NB4 (cell line): ENCODE data around the gene RCAN3.
"Not testable (repeated sequence)": the region's sequence is repeated elsewhere in the genome, so short reads cannot be mapped to it uniquely, and the experiment has no call there.

Experiments used
- DNase-seq: peaks from one replicate; pipeline ENCODE4 v3.0.0; 2010; ENCODE audit warnings: low read depth
- H3K4me3 ChIP-seq: one replicate; pipeline ENCODE4 v1.5.1; 2011; ENCODE audit warnings: mild to moderate bottlenecking, low read depth, low read length, moderate library complexity
- MYC ChIP-seq: IDR thresholded peaks from 2 replicates; pipeline ENCODE4 v1.6.1; 2011; ENCODE audit warnings: low read depth, low read length
- POLR2A ChIP-seq: IDR thresholded peaks from 2 replicates; pipeline ENCODE4 v1.6.1; 2011; ENCODE audit warnings: mild to moderate bottlenecking; ENCODE audit not compliant: insufficient read length; ENCODE audit errors: extremely low read depth
- TF ChIP-seq, protein P1 (sequence below): IDR thresholded peaks from 2 replicates; pipeline ENCODE4 v1.6.1; 2011; ENCODE audit warnings: low read depth, low read length
- TF ChIP-seq, protein P2 (sequence below): IDR thresholded peaks from one replicate; pipeline ENCODE4 v1.5.1; 2012; ENCODE audit warnings: low read depth, low read length

The RCAN3 gene

DNA sequence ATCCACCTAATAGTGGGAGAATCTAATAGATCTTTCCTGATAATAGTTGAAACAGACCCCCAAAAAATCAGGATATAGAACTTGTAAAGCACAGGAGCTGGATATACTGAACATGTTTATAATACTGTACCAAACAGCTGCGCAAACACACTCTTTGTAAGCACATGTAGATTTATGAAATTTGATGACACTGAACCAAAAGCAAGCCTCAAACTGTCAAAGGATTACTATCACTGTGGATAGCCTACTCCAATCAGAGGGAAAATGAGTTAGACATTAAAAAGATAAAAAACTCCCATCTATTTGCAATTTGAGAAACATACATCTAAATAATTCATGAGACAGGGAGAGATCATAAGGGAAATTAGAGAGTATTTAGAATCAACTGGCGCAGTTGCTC, 26.1 kb downstream of the RCAN3 start:
- TF ChIP-seq, protein P1, sequence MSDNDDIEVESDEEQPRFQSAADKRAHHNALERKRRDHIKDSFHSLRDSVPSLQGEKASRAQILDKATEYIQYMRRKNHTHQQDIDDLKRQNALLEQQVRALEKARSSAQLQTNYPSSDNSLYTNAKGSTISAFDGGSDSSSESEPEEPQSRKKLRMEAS, result no peak
- TF ChIP-seq, protein P2, sequence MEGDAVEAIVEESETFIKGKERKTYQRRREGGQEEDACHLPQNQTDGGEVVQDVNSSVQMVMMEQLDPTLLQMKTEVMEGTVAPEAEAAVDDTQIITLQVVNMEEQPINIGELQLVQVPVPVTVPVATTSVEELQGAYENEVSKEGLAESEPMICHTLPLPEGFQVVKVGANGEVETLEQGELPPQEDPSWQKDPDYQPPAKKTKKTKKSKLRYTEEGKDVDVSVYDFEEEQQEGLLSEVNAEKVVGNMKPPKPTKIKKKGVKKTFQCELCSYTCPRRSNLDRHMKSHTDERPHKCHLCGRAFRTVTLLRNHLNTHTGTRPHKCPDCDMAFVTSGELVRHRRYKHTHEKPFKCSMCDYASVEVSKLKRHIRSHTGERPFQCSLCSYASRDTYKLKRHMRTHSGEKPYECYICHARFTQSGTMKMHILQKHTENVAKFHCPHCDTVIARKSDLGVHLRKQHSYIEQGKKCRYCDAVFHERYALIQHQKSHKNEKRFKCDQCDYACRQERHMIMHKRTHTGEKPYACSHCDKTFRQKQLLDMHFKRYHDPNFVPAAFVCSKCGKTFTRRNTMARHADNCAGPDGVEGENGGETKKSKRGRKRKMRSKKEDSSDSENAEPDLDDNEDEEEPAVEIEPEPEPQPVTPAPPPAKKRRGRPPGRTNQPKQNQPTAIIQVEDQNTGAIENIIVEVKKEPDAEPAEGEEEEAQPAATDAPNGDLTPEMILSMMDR, result no peak
- TF ChIP-seq POLR2A (no peak), MYC (no peak)
- DNase-seq, result no peak
- H3K4me3 ChIP-seq, result no peak overlapping the region

DNA sequence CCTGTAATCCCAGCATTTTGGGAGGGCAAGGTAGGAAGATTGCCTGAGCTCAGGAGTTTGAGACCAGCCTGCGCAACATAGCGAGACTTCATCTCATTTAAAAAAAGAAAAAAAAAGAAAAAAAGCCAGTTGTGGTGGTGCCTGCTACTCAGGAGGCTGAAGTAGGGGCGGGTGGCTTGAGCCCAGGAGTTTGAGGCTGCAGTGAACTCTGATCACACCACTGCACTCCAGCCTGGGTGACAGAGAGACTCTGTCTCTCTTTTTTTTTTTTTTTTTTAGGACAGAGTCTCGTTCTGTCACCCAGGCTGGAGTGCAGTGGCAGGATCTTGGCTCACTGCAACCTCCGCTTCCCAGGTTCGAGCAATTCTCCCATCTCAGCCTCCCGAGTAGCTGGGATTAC, 26.7 kb downstream of the RCAN3 start:
- DNase-seq, H3K4me3 ChIP-seq: not testable (repeated sequence)

DNA sequence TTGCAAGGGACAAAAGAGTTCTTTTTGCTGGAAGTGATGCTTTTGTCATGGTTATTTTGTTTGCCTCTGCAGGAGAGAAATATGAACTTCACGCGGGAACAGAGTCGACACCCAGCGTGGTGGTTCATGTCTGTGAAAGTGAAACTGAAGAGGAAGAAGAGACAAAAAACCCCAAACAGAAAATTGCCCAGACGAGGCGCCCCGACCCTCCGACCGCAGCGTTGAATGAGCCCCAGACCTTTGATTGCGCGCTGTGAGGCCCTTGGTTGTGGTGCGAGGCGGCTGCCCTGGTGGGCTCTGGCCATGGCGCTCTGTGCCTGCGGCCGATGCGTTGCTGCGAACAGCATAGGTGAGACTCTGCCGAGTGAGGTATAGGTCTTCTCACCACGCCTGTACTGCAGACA, 32.4 kb downstream of the RCAN3 start:
- peak overlapping the region; percentile 38 for H3K4me3 ChIP-seq
- DNase-seq, result peak; percentile 51
- TF ChIP-seq, protein P1, result no peak
- no peak for TF ChIP-seq POLR2A

DNA sequence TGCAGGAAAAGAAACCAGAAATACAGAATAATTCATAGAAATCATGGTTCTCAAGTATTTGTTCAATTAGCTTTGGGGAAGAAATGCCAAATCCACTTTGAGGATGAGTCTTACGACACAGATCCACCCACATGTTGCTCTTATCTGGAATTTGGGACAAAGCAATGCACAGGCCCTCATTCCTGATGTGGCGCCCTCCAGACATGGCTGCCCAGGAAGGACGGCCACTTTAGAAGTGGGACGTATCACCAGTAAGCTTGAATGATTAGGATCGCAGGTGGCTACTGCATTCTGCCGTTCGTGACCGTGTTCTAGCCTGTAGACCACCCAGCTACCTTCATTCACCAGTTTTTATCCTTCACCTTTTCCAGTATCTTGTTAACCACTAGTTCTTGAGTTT, 33.1 kb downstream of the RCAN3 start:
- no peak for DNase-seq
- no peak overlapping the region for H3K4me3 ChIP-seq
- no peak for TF ChIP-seq MYC
- TF ChIP-seq, protein P1, result no peak
- TF ChIP-seq, protein P2, result no peak
- no peak for TF ChIP-seq POLR2A

DNA sequence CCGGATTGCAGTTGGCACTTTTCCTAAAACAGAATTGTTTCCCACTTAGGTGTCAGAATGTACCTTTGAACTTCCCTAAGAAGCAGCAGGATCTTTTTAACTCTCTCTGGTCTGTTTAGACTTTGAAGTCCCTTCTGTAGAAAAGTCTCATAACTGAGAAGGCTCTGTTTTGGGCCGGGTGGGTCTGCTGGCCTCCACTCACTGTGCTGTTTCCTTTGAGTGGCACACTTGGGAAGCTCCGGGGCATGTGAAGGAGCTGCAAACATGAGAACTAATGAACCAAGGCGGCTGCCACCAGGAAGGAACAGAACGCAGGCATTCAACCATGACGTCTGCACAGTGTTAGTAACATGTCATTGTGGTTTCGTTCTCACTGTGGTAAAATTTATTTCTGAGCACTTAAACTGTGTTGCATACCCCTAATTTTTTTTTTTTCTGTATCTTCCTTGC, 33.8 kb downstream of the RCAN3 start:
- H3K4me3 ChIP-seq, result no peak overlapping the region

DNA sequence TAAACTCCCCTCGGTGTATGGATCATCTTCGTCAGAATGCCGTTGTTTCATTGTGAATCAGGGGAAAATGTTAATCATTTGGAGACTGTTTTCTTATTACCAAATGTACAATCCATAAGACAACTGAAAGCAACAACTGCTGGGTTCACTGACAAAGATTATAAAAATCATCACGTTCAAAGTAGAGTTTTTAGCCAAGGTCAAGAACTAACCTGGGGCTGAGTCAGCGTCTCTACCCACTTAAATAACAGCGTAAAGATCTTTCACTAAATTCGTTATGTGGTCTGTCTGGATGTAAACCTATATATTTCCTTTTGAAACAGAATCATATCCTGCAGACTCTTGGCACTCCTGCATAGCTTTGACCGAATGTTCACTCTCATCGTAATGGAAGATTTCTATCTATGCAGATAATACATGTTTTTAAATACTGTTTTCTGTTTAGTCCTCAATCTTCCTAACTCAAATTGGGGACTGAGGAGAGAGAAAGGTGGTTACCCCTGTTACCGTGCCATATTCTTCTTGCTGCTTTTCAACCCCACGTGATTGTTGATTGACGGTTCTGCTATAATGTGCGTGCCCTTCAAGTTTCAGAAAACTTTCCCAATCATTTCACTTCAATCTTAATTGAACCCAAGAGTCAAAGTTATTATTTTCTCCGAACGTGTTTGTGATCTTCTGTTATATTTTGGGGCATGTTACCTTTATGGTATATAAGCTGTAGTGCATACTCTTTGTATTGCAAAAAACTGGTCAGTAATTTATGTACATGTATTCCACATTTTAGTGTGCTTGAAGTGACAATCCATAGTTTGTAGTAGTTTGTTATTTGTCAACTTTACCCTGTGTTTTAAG, 37.6 kb downstream of the RCAN3 start:
- DNase-seq, result no peak
- H3K4me3 ChIP-seq, result no peak overlapping the region
- TF ChIP-seq MYC, result no peak
- TF ChIP-seq, protein P1, result no peak
- TF ChIP-seq POLR2A, result no peak
- TF ChIP-seq, protein P2, result no peak

More for the DNA sequence above, 33.8 kb downstream of the RCAN3 start:
- no peak for TF ChIP-seq MYC
- DNase-seq, result peak; percentile 29

DNA sequence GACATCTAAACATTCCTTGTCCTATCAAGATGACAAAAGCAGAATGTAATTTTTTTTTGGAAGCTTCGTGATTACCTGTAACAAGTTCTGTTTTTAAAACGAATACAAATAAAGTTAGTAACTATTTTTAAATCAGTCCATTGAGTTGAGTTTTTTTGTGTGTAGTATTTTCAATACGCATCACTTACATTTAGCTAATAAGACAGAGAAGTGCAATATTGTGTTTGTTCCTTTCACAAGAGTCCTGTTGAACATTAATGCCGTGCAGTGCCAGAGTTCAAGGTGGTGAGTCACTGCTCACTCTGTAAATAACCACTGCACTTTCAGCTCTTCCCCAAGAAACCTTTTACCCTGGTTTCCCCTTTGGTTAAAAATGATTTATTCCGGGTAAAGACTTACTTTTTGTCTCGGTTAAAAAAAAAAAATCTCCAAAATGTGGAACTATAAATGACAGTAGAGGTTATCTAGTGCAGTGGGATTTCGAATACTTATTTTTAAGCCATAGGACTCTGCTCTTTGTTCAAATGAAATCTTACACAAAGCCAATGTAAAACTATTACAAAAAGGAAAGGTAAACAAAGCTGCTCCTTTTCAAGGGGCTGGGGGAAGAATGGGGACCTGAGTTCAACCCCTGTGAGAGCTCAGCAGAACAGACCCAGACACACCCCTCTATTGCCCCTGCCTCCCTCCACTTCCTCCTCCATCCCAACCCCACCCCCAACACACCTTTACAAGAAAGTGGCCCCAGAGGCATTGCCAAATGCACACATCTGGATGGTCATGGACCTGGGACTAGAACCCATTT, 38.5 kb downstream of the RCAN3 start:
- TF ChIP-seq POLR2A, result no peak
- TF ChIP-seq MYC, result no peak
- TF ChIP-seq, protein P1, result no peak
- TF ChIP-seq, protein P2, result no peak
- H3K4me3 ChIP-seq, result no peak overlapping the region
- peak; percentile 59 for DNase-seq
